ENCODE data around the gene PTX4. TPM values are rescaled to one million over a fixed set of nuclear protein-coding genes. Genes with fewer than 3 reads are reported as not detected.
A peak's percentile ranks its signal among the peaks of the same experiment; 100 is the strongest.

PTX4 gene
- total RNA-seq, 3 donors from 2014 or later: not detected

DNA sequence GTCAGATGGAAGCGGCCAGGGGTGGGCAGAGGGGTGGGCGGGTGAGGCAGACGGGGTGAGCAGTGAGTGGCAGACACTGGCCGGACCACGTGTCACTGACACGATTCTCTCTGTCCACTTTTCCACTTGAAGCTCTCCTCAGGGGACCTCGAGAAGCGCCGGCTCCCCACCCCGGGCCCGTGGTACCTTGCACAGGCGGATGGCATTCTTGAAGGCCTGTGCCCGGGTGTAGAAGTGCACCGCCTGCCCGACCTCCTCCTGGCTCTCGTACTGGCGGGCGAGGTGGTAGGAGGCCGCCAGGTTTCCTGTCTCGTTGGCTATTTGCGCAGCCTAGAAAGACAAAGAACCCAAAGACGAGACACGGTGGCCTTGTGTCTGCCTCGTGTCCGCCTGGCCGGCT is 35.6 kb upstream of the PTX4 start:
- H3K27me3 ChIP-seq: no peaks in the 10 kb centered on the region
- intact Hi-C loops (cut with DNase I; ENCODE audit: low total_unique reads): no loop called here
- peak overlapping the region in 1 of 2 donors; percentile 1 for H3K27ac ChIP-seq
- no peaks in the 10 kb centered on the region for H3K4me1 ChIP-seq
- no peaks in the 10 kb centered on the region for H3K36me3 ChIP-seq
- DNase-seq (ENCODE audit: low spot score in 2 of 2): no peak
- H3K4me3 ChIP-seq: no peak overlapping the region
- no peaks in the 10 kb centered on the region for H3K9me3 ChIP-seq
- no peak for TF ChIP-seq POLR2A (IDR thresholded peaks at IDR 0.05)
- no peak for TF ChIP-seq POLR2AphosphoS5 (IDR thresholded peaks at IDR 0.05)

DNA sequence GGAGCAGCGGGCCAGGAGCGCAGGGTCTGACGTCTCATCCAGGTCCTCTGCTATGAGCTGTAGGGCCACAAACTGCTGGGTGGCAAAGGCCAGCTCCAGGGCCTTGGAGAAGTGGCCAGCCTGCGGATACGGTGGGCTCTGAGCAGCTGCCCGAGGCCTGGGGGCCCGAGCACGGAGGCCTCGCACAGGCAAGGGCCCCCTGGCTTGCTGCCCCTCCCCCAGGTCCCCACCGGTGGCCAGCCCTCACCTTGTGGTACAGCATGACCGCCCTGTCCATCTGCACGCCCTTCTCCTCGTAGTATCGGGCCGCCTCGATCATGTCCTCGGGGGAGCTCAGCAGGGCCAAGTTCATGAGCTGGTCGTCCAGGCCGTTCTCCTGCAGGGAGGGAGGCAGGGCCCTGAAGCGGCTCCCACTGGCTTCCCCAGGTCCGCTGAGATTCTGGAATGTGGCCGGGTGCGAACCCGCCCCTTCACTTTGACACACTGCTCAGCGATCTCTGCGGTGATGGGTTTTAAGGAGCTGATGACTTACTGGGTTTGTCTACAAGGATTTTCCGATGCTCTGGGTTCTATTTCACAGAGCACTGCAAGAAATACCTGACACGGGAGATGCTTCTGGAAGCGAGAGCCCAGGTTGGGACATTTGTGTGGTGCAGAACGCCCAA is 35.0 kb upstream of the PTX4 start:
- no peaks in the 10 kb centered on the region for H3K27me3 ChIP-seq

DNA sequence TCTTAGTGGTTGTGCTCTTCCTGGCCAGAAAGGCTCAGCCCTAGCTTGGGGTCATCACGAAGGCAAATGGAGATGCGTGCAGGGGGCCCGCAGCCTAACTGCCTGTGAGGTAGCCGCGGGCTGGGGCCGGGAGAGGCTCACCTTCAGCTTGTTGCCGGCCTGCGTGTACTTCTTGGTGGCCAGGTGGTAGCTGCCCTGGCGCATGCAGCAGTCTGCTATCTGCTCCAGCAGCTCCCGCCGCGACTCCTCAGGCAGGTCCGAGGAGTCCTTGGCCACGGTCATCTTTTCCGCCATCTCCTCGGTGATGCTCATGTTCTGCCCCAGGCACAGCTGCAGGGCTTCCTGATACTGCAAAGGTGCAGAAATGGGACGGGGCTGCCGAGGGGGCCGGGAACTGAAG is 31.7 kb upstream of the PTX4 start:
- no peak for DNase-seq (ENCODE audit: low spot score in 2 of 2)
- TF ChIP-seq POLR2A (IDR thresholded peaks at IDR 0.05) (no peak), POLR2AphosphoS5 (IDR thresholded peaks at IDR 0.05) (no peak)
- TF ChIP-seq, protein P1, sequence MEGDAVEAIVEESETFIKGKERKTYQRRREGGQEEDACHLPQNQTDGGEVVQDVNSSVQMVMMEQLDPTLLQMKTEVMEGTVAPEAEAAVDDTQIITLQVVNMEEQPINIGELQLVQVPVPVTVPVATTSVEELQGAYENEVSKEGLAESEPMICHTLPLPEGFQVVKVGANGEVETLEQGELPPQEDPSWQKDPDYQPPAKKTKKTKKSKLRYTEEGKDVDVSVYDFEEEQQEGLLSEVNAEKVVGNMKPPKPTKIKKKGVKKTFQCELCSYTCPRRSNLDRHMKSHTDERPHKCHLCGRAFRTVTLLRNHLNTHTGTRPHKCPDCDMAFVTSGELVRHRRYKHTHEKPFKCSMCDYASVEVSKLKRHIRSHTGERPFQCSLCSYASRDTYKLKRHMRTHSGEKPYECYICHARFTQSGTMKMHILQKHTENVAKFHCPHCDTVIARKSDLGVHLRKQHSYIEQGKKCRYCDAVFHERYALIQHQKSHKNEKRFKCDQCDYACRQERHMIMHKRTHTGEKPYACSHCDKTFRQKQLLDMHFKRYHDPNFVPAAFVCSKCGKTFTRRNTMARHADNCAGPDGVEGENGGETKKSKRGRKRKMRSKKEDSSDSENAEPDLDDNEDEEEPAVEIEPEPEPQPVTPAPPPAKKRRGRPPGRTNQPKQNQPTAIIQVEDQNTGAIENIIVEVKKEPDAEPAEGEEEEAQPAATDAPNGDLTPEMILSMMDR (IDR thresholded peaks at IDR 0.05): no peak
- no peak overlapping the region for H3K27ac ChIP-seq
- H3K27me3 ChIP-seq: no peaks in the 10 kb centered on the region
- intact Hi-C loops (cut with DNase I; ENCODE audit: low total_unique reads): no loop called here
- no peak overlapping the region for H3K4me3 ChIP-seq
- no peaks in the 10 kb centered on the region for H3K9me3 ChIP-seq
- no peaks in the 10 kb centered on the region for H3K4me1 ChIP-seq
- H3K36me3 ChIP-seq: no peaks in the 10 kb centered on the region

More for the DNA sequence above, 35.0 kb upstream of the PTX4 start:
- Histone ChIP-seq H3K36me3 (no peaks in the 10 kb centered on the region), H3K27ac (peak overlapping the region in 1 of 2 donors; percentile 1), H3K9me3 (no peaks in the 10 kb centered on the region), H3K4me1 (no peaks in the 10 kb centered on the region), H3K4me3 (no peak overlapping the region)
- DNase-seq (ENCODE audit: low spot score in 2 of 2): no peak
- no peak for TF ChIP-seq POLR2A (IDR thresholded peaks at IDR 0.05)
- TF ChIP-seq, protein P1 (IDR thresholded peaks at IDR 0.05): no peak
- TF ChIP-seq POLR2AphosphoS5 (IDR thresholded peaks at IDR 0.05): no peak
- intact Hi-C loops (cut with DNase I; ENCODE audit: low total_unique reads): no loop called here

DNA sequence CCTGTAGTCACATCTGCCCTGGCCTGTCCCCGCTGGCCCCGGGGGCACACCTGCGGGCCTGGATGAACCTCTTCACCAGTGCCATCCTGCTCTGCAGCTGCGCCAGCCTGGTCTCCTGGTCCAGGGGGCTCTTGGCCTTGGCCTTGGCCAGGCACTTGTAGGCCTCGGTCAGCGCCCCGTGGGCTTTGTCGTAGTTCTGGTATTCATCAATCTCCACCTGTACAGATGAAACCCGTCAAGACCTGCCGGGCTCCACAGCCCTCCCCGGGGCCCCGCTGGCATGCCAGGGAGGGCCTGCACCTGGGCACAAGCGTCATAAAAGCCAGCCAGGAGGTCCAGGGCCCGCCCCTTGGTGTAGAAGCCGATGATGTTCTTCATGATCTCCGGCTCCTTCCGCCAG is 31.1 kb upstream of the PTX4 start:
- Histone ChIP-seq H3K36me3 (no peaks in the 10 kb centered on the region), H3K4me1 (no peaks in the 10 kb centered on the region), H3K9me3 (peaks cover 0 to 4% of the 10 kb centered on the region in 2 donors), H3K4me3 (no peak overlapping the region), H3K27me3 (no peaks in the 10 kb centered on the region), H3K27ac (no peak overlapping the region)
- no peak for DNase-seq (ENCODE audit: low spot score in 2 of 2)
- no peak for TF ChIP-seq POLR2AphosphoS5 (IDR thresholded peaks at IDR 0.05)
- no peak for TF ChIP-seq POLR2A (IDR thresholded peaks at IDR 0.05)
- TF ChIP-seq, protein P1 (IDR thresholded peaks at IDR 0.05): no peak
- intact Hi-C loops (cut with DNase I; ENCODE audit: low total_unique reads): no loop called here

DNA sequence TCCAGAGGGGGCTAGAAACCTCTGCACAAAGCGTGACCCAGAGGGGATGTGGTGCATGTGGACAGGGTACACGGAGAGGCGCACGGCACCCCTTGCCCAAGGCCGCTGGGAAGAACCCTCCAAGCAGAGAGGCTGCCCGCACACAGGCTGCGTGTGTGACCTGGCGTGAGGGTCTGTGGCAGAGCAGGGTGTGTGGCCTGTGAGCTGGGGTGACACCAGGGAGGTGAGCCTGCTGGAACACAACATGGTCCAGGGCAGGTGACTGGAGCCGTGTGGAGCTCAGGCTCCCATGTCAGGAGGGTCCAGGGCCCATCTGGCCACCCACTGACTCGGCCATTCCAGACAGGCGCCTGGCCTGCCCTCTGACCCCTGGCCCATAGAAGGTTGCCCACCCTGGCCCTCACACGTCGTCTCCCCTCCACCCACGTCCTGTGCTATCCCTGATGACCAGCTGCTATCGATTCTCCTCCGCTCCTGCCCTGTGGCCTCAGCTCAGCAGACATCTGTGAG is 29.9 kb upstream of the PTX4 start:
- no peak for DNase-seq (ENCODE audit: low spot score in 2 of 2)
- no peak overlapping the region for H3K27ac ChIP-seq
- TF ChIP-seq POLR2AphosphoS5 (IDR thresholded peaks at IDR 0.05) (no peak), POLR2A (IDR thresholded peaks at IDR 0.05) (no peak)
- TF ChIP-seq, protein P1 (IDR thresholded peaks at IDR 0.05): no peak
- H3K27me3 ChIP-seq: no peaks in the 10 kb centered on the region
- H3K36me3 ChIP-seq: no peaks in the 10 kb centered on the region
- intact Hi-C loops (cut with DNase I; ENCODE audit: low total_unique reads): no loop called here
- no peak overlapping the region for H3K4me3 ChIP-seq
- peaks cover 8 to 11% of the 10 kb centered on the region in 2 donors for H3K9me3 ChIP-seq
- no peaks in the 10 kb centered on the region for H3K4me1 ChIP-seq
